B cell (primary cell): ENCODE measurements around the gene ADRB2.

Source experiments
- CTCF ChIP-seq: fragments of 200-600 bp; IDR thresholded peaks from one replicate; pipeline ENCODE4 v1.8.0; 2022; ENCODE audit warnings: antibody characterized with exemption, mild to moderate bottlenecking
- EZH2 ChIP-seq: IDR thresholded peaks from 2 replicates; pipeline ENCODE4 v1.6.1; 2012; ENCODE audit warnings: borderline replicate concordance, low read depth, mild to moderate bottlenecking, moderate library complexity, low read length; ENCODE audit not compliant: insufficient read depth, poor library complexity, severe bottlenecking

DNA sequence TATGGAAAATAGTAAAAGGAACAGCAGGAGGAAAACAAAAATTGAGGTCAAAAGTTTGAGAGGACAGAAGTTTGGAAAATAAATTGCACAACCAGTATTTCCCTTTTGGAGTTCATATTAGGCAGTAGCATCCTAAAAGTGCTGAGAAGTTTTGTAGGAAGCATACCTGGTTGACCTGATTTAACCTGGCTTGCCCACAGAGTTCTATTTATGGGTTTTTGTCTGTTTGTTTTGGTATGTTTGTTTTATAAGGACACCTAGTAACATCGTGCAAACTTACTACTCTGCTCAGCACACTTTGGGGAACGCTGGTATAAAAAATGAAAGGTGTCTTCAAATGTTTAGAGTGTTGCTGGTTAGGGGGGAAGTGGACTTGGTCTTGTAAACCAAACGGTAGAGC is 15.1 kb downstream of the ADRB2 start:
- TF ChIP-seq CTCF = no peak
- TF ChIP-seq EZH2 = no peak
